Stimulated activated CD4-positive, alpha-beta T cell treated with anti-CD3 and anti-CD28 coated beads, Interleukin-1b, Interleukin-23, amount 100 ng/mL, for 1 hour (primary cell): ENCODE results near the gene MACROH2A1.
A peak's percentile ranks its signal among the peaks of the same experiment; 100 is the strongest.

ENCODE experiments used
- DNase-seq, 2 donors: peaks; one replicate each; pipeline ENCODE4 v3.0.0-alpha.2; 2020; ENCODE audit warnings: low read depth in 2 of 2

Gene MACROH2A1

GRCh38 chr5:135398855-135399793 is at the start of gene MACROH2A1:
TSS of gene MACROH2A1 (minus strand) at chr5:135399231. CDS start at chr5:135389093, 10,138 bp downstream.
- peak; percentile 42 to 70 for DNase-seq

- DNase-seq = no peak
Observed at GRCh38 chr5:135448071-135448739, 49.2 kb upstream of the MACROH2A1 start.

GRCh38 chr5:135447298-135447929 is 48.4 kb upstream of the MACROH2A1 start, which contains the start of gene DCANP1:
TSS of gene DCANP1 (minus strand) at chr5:135447348. CDS start at chr5:135447108, 240 bp downstream.
- DNase-seq = no peak

DNA sequence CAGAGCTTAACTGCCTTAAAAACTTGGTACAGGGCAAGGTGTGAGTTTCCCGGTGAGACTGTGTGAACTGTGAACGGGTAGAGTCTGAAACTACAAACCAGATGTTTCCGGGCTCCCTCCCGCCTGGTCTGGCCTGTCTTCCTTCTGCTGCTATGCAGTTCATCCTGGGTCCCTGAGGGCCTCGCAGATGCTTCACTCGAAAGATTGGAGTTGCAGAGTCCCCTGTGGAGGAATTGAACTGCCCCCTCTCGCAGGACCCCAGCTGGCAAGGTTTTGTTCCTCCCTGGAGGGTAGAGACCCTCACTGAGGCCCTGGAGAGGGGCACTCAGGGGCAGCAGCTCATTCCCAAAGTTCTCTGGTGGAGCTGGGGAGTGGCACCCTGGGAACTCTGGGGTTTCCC is 47.6 kb upstream of the MACROH2A1 start:
- DNase-seq = no peak

DNA sequence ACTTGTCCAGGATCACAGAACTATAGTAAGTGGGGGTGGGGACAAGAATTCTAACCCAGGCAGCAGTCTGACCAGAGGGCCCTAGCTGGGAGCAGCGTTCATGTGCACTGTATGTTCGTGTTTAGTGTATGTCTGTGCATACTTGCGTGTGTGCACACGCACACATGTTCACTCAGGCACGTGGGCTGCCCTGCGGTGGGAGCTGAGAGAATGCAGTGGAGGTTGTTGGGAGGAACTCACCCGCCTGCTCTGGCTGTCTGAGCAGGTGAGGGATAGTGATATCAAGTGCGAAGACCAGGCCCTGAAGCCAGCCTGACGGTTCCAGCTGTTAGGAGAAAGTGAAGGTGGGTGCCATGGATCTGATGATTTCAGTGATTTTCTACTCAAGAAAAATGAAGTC is 47.2 kb upstream of the MACROH2A1 start:
- DNase-seq = no peak

GRCh38 chr5:135445306-135445985 is 46.4 kb upstream of the MACROH2A1 start:
- DNase-seq = no peak

GRCh38 chr5:135444881-135445280 is 45.9 kb upstream of the MACROH2A1 start:
- no peak for DNase-seq

DNA sequence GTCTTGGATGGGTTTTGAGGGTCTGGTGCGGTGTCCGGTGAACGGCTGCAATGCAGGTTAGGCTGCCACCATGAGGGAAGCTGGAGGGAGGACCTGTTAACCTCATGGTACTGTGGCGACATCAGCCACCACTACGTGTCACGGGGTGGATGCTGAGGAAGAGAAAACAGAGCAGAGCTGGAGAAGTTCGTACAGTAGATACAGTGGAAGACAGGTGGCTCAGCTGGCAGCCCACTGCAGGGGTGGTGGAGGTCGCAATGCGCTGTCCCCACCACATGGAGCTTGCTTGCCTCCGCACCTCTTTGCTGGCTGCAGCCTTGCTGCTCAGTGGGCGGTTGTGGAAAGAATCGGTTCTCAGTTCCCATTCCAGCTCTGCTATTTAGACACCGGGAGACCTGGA is 45.3 kb upstream of the MACROH2A1 start:
- DNase-seq = no peak

GRCh38 chr5:135443161-135443960 is 44.3 kb upstream of the MACROH2A1 start:
- no peak for DNase-seq

DNA sequence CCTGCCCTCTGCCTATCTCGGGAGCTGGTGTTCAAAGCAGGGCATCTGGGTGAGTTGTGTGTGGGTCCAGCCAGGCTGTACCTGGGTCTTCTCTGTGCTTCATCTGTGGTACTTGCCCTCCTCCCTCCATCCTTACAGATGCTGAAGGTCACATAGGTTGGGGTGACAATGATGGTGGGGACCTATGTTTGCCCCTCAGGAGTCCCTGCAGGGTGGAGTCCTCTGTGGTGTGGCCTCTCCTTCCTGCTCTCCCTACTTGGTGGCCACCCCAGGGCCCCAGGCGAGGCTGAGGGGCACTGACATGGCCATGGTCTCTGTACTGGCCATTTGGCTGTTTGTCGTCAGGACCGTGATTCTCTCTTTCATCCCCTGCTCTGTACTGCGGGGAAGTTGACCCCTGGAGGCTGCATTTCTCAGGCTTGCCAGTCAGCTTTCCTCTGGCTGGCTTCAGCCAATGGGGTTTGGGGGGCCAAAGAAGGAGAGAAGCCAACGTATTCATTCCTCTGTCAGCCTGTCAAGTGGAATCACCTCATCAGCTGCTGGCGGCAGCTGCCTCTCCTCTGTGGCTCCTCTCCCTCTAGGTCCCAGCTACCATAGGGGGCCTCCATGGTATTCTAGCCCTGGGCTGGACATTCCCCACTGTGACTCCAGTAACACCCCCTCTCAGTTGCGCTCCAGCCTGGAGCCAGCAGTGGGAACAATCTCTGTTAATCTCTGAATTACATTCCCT is 43.6 kb upstream of the MACROH2A1 start:
- DNase-seq = no peak

- no peak for DNase-seq
Observed at GRCh38 chr5:135441919-135442318, 42.9 kb upstream of the MACROH2A1 start.

- no peak for DNase-seq
Observed at GRCh38 chr5:135441350-135441831, 42.4 kb upstream of the MACROH2A1 start.

GRCh38 chr5:135440916-135441315 is 41.9 kb upstream of the MACROH2A1 start:
- DNase-seq = no peak

- DNase-seq = no peak
Observed at GRCh38 chr5:135439231-135440205, 40.5 kb upstream of the MACROH2A1 start.

GRCh38 chr5:135438636-135439221 is 39.7 kb upstream of the MACROH2A1 start:
- no peak for DNase-seq

DNA sequence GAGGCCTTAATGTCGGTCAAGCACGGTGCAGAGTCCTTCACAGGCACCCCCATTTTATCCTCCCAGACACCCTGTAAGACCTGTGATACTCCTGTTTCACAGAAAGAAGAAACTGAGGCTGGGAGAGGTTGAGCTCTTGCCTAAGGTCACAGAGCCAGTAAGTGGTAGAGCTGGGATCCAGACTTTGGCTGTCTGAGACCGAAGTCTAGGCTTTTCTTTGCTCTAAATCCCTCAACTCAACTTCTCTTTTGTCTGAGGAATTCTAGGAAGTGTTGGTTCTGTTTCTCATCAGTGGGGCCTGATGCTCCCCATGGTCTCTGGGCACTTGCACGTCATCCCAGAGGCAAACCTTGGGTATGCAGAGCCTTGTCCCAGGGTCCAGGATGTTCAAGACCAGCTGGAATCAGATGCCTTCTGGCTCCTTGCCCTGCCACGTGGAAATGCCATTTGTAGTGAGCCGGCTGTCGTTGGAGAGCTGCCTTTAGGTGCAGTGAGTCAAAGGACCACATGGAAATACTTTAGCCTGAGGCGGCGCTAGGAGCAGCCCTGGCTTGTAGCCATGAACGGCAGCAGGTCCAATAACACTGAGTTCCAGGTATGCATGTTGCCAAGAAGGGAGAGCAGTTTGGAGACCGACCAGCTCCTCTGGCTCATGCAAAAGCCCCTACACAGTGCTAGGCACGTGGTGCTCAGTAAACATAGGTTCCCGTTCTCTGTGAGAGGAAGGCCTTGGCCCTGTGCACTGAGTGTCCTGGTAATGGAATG is 38.9 kb upstream of the MACROH2A1 start:
- no peak for DNase-seq

- DNase-seq = no peak
Observed at GRCh38 chr5:135437422-135437795, 38.4 kb upstream of the MACROH2A1 start.

DNA sequence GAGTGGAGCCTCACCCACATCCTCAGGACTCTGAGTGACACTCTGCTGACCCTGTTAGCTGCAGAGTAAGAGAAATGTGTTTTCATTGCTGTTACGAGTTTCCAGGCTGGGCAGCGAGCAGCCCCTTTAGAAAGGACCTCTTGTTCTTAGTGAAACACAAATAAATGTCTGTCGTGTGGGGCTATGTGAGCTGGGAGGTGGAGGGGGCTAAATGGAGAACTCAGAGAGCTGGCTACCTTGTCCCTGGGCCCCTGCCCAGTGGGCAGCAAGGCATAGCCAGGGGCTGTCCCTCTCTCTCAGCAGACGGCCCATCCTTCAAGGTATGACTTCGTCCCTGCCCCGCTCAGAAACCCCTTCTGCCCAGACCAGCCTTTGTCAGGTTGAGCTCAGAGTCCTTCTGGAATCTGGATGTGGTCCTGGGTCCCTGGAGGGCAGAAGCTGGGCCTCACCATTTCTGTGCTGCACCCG is 38.0 kb upstream of the MACROH2A1 start:
- no peak for DNase-seq
